H1 (cell line): Measurements from ENCODE around the gene NEURL1.

ENCODE experiments used
- CTCF ChIP-seq, 3 experiments: IDR thresholded peaks; 1 replicate in 2 of 3; 2 replicates in 1 of 3; pipeline versions ENCODE4 v1.5.1 to v1.6.1; 2011; ENCODE audit warnings: low read length in 3 of 3, mild to moderate bottlenecking in 3 of 3, inconsistent platforms in 2 of 3, low read depth in 1 of 3, moderate library complexity in 1 of 3; ENCODE audit not compliant: insufficient read depth in 1 of 3; ENCODE audit errors: control extremely low read depth in 1 of 3
- JUN ChIP-seq: IDR thresholded peaks from 2 replicates; pipeline ENCODE4 v1.6.1; 2011; ENCODE audit warnings: low read depth, mild to moderate bottlenecking, improper control_type of control experiment, low read length
- JUND ChIP-seq: IDR thresholded peaks from 2 replicates; pipeline ENCODE4 v1.6.1; 2011; ENCODE audit warnings: mild to moderate bottlenecking, improper control_type of control experiment, low read length
- POLR2AphosphoS5 ChIP-seq: IDR thresholded peaks from 2 replicates; pipeline ENCODE4 v1.6.1; 2011; ENCODE audit warnings: low read depth, low read length

- TF ChIP-seq CTCF (IDR thresholded peaks at IDR 0.05; ENCODE audit: control extremely low read depth in 1 of 3, insufficient read depth in 1 of 3, low read depth in 1 of 3, low read length in 3 of 3) (no peak), JUN (no peak), JUND (no peak), POLR2AphosphoS5 (no peak)
Observed at GRCh38 chr10:103523683-103524082, 30.2 kb downstream of the NEURL1 start.
